HepG2 (cell line): ENCODE data around the gene TM6SF1. TPM values are rescaled to one million over a fixed set of nuclear protein-coding genes. Genes with fewer than 3 reads are reported as not detected.

ENCODE experiments used
- BRCA1 ChIP-seq: sonication (generic); formaldehyde crosslinking; IDR thresholded peaks from 2 replicates; pipeline ENCODE4 v1.4.0; 2020; ENCODE audit warnings: missing genetic modification reagents
- BRF2 ChIP-seq: sonication (generic); formaldehyde crosslinking; IDR thresholded peaks from 2 replicates; pipeline ENCODE4 v1.8.1; 2022; ENCODE audit warnings: mild to moderate bottlenecking, missing genetic modification reagents
- FOXC1 ChIP-seq: sonication (generic); formaldehyde crosslinking; IDR thresholded peaks from 2 replicates; pipeline ENCODE4 v1.8.0; 2022; ENCODE audit warnings: mild to moderate bottlenecking, missing genetic modification reagents, borderline replicate concordance
- MYC ChIP-seq: sonication (generic); formaldehyde crosslinking; IDR thresholded peaks from 2 replicates; pipeline ENCODE4 v1.9.0; 2021; ENCODE audit warnings: missing genetic modification reagents, borderline replicate concordance
- PBX3 ChIP-seq: sonication (generic); formaldehyde crosslinking; IDR thresholded peaks from 2 replicates; pipeline ENCODE4 v1.8.1; 2023; ENCODE audit warnings: missing genetic modification reagents, inconsistent platforms, borderline replicate concordance
- PLRG1 ChIP-seq: fragments of 450-650 bp; conservative IDR thresholded peaks from 2 replicates; pipeline ENCODE4 v1.6.1; 2016
- RAD51 ChIP-seq: fragments of 450-650 bp; IDR thresholded peaks from 2 replicates; pipeline ENCODE4 v1.6.1; 2016; ENCODE audit warnings: borderline replicate concordance
- REL ChIP-seq: sonication (generic); formaldehyde crosslinking; conservative IDR thresholded peaks from 2 replicates; pipeline ENCODE4 v1.8.0; 2022; ENCODE audit warnings: mild to moderate bottlenecking, missing genetic modification reagents, moderate library complexity
- RNF2 ChIP-seq: fragments of 450-650 bp; conservative IDR thresholded peaks from 2 replicates; pipeline ENCODE4 v1.6.1; 2016; ENCODE audit warnings: low read depth
- SKIL ChIP-seq: sonication (generic); formaldehyde crosslinking; IDR thresholded peaks from 2 replicates; pipeline ENCODE4 v1.8.0; 2022; ENCODE audit warnings: missing genetic modification reagents, mild to moderate bottlenecking, moderate library complexity, borderline replicate concordance
- ZBTB14 ChIP-seq: sonication (generic); formaldehyde crosslinking; IDR thresholded peaks from 2 replicates; pipeline ENCODE4 v1.4.0; 2020; ENCODE audit warnings: missing genetic modification reagents
- ZFP37 ChIP-seq: sonication (generic); formaldehyde crosslinking; IDR thresholded peaks from 2 replicates; pipeline ENCODE4 v1.4.0; 2020; ENCODE audit warnings: missing genetic modification reagents, borderline replicate concordance
- ZFP41 ChIP-seq: sonication (generic); formaldehyde crosslinking; IDR thresholded peaks from 2 replicates; pipeline ENCODE4 v1.4.0; 2020; ENCODE audit warnings: mild to moderate bottlenecking, missing genetic modification reagents, borderline replicate concordance
- ZNF18 ChIP-seq: sonication (generic); formaldehyde crosslinking; IDR thresholded peaks from 2 replicates; pipeline ENCODE4 v1.8.0; 2022; ENCODE audit warnings: mild to moderate bottlenecking, missing genetic modification reagents; ENCODE audit not compliant: insufficient replicate concordance
- ZNF704 ChIP-seq: sonication (generic); formaldehyde crosslinking; IDR thresholded peaks from 2 replicates; pipeline ENCODE4 v1.8.1; 2023; ENCODE audit warnings: mild to moderate bottlenecking, inconsistent platforms, moderate library complexity, missing genetic modification reagents, borderline replicate concordance
- ZNF777 ChIP-seq: sonication (generic); formaldehyde crosslinking; IDR thresholded peaks from 2 replicates; pipeline ENCODE4 v1.4.0; 2020; ENCODE audit warnings: missing genetic modification reagents
- ZNF790 ChIP-seq: sonication (generic); formaldehyde crosslinking; IDR thresholded peaks from 2 replicates; pipeline ENCODE4 v1.8.0; 2022; ENCODE audit warnings: missing genetic modification reagents, mild to moderate bottlenecking, borderline replicate concordance
- ZNF841 ChIP-seq: sonication (generic); formaldehyde crosslinking; IDR thresholded peaks from 2 replicates; pipeline ENCODE4 v1.8.1; 2023; ENCODE audit warnings: missing genetic modification reagents, borderline replicate concordance
- polyA plus RNA-seq, 8 experiments: library from polyadenylated mRNA; depleted of rRNA in 3 of 8; stranded (reverse) in 7 of 8; unstranded in 1 of 8; fragments of >200 nt; fragmentation: Illumina TruSeq in 4 of 8; extraction: Trizol in 4 of 8; gene quantifications; 2 replicates each; pipeline versions ENCODE4 v1.2.1 to v1.2.3, GENCODE V29; 2011 to 2016; ENCODE audit warnings: low read depth in 4 of 8, missing spikeins in 1 of 8, mixed read lengths in 1 of 8; ENCODE audit not compliant: insufficient read depth in 1 of 8
- total RNA-seq, 5 experiments: library from RNA; depleted of rRNA; stranded (reverse); fragments of >200 nt; fragmentation: Illumina TruSeq; extraction: Trizol; gene quantifications; 2 replicates each; pipeline ENCODE4 v1.2.3, GENCODE V29; 2016; ENCODE audit warnings: low read depth in 1 of 5

TM6SF1 gene
- total and polyA plus RNA-seq, 2 of the 13 experiments (the other 11 are each of a cell fraction or from before 2014, with no cell fraction given): not detected

- TF ChIP-seq ZNF841 (CRISPR knock-in tag) (no peak), FOXC1 (peak; percentile 35; the same call in 1 of the 2 replicates), ZNF18 (CRISPR knock-in tag) (no peak), PBX3 (CRISPR knock-in tag) (no peak), ZFP41 (CRISPR knock-in tag) (no peak), ZFP37 (CRISPR knock-in tag) (no peak), RNF2 (0 out of 2 replicates have a peak, but pooled peaks have one; percentile 65), RAD51 (no peak), SKIL (CRISPR knock-in tag) (no peak), MYC (CRISPR knock-in tag) (peak; percentile 67), BRCA1 (CRISPR knock-in tag) (0 out of 2 replicates have a peak, but pooled peaks have one; percentile 50), ZNF777 (CRISPR knock-in tag) (peak; percentile 70; the same call in 1 of the 2 replicates), REL (CRISPR knock-in tag) (no peak), ZNF790 (CRISPR knock-in tag) (no peak), BRF2 (CRISPR knock-in tag) (no peak), ZNF704 (CRISPR knock-in tag) (no peak), ZBTB14 (peak; percentile 99), PLRG1 (no peak)
Measured at GRCh38 chr15:83066734-83067637, 40.5 kb upstream of the TM6SF1 start, which contains the start of gene BTBD1 (continued).
